ENCODE measurements around the gene PDE4D.

PDE4D gene

DNA sequence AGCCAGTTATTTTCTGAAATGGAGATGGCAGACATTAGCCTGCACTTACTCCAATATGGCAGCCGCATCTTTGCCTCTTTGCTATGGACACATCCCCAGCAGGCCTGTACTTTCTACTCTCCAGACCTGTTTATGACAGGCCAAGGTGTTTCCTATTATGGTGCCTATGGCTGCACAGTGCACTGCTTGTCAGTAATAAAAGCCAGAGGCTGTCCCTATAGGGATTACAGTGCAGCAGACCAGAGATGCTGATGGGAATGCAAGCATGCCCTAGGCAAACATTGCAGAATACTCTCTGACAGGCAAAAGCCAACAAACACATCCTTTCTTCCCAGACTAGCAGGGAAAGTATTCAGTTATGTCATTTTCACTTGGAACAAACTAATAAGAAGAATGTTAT, 867.8 kb downstream of the PDE4D start:
- no peak for DNase-seq (ENCODE audit: low read depth)
- TF ChIP-seq, protein P1, sequence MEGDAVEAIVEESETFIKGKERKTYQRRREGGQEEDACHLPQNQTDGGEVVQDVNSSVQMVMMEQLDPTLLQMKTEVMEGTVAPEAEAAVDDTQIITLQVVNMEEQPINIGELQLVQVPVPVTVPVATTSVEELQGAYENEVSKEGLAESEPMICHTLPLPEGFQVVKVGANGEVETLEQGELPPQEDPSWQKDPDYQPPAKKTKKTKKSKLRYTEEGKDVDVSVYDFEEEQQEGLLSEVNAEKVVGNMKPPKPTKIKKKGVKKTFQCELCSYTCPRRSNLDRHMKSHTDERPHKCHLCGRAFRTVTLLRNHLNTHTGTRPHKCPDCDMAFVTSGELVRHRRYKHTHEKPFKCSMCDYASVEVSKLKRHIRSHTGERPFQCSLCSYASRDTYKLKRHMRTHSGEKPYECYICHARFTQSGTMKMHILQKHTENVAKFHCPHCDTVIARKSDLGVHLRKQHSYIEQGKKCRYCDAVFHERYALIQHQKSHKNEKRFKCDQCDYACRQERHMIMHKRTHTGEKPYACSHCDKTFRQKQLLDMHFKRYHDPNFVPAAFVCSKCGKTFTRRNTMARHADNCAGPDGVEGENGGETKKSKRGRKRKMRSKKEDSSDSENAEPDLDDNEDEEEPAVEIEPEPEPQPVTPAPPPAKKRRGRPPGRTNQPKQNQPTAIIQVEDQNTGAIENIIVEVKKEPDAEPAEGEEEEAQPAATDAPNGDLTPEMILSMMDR (conservative IDR thresholded peaks at IDR 0.05; ENCODE audit: control insufficient read depth, insufficient read depth, low read depth, low read length), result no peak
- no peak overlapping the region for H3K4me3 ChIP-seq (ENCODE audit: control insufficient read depth, low read depth, low read length)

DNA sequence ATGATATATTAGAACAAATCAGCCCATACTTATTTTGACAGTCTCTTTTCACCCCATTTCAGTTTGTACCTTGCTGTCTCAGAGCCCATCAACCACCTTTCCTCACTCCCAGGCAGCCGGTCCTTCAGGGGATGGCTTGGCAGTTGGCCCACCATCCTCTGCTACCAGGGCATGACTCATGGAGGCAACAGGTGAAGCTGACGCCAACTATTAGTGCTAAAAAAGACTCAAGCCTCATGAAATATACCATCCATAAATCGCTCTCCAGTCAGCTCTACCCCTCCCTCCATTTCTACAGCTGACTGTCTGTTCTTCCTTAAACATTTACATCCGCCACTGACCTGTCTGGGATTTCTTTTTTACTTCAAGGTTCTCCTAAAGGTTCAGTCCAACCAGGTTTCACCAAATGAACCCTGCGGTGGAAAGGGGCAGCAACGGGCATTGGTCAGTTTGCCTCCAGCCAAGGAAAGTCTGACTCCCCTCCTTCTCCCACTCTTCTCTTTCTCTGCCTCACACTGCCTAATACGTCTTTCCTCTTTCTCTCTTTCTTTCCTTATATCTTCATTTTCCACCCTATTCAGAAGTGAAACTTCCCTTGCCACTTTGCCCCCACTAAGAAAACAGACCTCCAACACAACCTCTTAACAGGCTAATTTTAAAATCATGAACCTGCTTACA, 871.5 kb downstream of the PDE4D start:
- H3K4me3 ChIP-seq (ENCODE audit: control insufficient read depth, low read depth, low read length), result no peak overlapping the region
- DNase-seq (ENCODE audit: low read depth), result no peak
- TF ChIP-seq, protein P1 (conservative IDR thresholded peaks at IDR 0.05; ENCODE audit: control insufficient read depth, insufficient read depth, low read depth, low read length), result no peak

DNA sequence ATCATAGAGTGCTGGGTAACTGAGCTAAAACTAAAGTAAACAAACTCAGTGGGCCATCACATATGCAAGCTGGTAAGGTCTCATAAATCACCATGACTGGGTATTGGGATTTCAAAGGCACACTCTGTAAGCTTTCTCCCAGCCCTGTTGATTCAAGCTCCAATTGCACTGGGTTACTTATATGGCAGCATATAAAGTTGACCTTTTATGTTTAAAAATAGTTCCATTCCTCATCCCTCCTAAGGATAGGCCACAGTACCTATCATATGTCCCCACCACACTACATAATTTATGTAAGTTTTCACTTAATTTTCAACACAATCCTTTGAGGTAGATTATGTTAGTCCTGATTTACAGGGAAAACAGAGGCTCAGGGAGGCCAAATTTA, 872.2 kb downstream of the PDE4D start:
- TF ChIP-seq, protein P1 (conservative IDR thresholded peaks at IDR 0.05; ENCODE audit: control insufficient read depth, insufficient read depth, low read depth, low read length), result no peak
- DNase-seq (ENCODE audit: low read depth), result no peak

DNA sequence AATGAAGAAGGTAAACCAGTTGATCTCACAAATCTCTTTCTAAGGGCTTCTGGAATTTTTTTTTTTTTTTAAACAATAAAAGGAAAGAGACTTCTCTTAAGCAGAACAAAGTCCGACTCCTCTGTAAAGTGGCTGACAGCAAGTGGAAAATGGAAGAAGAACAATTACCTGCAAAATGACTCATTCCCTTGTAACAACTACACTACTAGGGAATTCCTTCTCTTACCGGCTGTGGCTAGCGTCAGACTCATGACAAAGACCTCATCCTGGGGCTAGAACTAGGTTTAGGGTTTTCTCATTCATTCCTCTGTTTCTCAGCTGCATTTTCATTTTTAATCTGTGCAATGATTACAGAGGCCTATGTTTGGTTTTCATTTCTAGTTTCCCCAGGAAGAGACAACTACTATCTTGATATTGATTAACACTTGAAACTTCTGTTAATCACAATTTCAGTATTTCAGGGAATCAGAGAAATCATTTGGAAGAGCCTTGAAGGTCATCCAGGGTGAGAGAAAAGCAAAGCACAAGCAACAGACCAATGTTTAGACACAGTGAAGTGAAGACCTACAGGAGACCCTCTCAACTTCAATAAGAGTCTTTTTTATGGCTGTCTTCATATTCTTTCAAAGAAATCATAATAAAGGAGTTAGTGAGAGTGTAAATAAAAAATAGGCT, 872.8 kb downstream of the PDE4D start:
- H3K4me3 ChIP-seq (ENCODE audit: control insufficient read depth, low read depth, low read length), result no peak overlapping the region
- TF ChIP-seq, protein P1 (conservative IDR thresholded peaks at IDR 0.05; ENCODE audit: control insufficient read depth, insufficient read depth, low read depth, low read length), result no peak
- no peak for DNase-seq (ENCODE audit: low read depth)

More for the DNA sequence above, 872.2 kb downstream of the PDE4D start:
- no peak overlapping the region for H3K4me3 ChIP-seq (ENCODE audit: control insufficient read depth, low read depth, low read length)

DNA sequence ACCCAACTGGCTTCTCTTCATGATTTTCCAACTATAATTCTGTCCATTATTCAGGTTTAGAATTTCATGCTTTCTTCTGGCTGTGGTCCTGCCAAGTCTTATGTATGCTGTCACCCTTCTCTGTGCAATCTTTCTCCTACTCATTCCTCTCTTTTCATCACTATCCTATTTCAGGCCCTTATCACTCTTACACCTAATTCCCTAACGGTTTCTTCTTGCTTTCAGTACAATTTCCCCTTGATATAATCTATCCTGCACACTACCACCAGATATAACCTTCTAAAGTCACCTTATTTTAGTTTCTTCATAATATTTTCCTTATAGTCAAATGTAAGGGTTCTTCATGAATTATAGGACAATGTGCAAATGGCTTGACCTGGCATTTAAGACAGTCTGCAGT, 874.4 kb downstream of the PDE4D start:
- H3K4me3 ChIP-seq (ENCODE audit: control insufficient read depth, low read depth, low read length), result no peak overlapping the region
- no peak for DNase-seq (ENCODE audit: low read depth)
- TF ChIP-seq, protein P1 (conservative IDR thresholded peaks at IDR 0.05; ENCODE audit: control insufficient read depth, insufficient read depth, low read depth, low read length), result no peak

DNA sequence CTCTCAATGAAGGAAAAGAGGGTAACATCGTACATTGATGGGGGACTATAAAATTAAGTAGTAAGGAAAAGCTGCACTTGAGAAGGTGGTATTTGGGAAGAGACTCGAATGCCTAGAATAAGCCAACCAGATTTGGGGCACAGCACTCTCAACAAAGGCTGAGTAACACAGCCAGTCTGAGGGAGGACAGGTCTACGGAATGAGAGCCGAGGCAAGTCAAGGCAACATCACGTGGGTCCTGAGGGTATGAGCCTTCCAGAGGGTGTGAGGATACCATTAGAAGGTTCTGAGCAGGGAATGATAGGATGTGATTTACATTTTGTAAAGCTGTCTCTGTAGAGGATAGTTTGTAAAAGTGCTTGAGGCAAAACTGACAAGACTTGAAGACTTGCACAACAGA, 876.6 kb downstream of the PDE4D start:
- no peak for DNase-seq (ENCODE audit: low read depth)
- TF ChIP-seq, protein P1 (conservative IDR thresholded peaks at IDR 0.05; ENCODE audit: control insufficient read depth, insufficient read depth, low read depth, low read length), result no peak
- H3K4me3 ChIP-seq (ENCODE audit: control insufficient read depth, low read depth, low read length), result no peak overlapping the region
